Effector CD8-positive, alpha-beta T cell (primary cell): ENCODE data around the gene DPH7.
"Not testable (repeated sequence)": the region's sequence is repeated elsewhere in the genome, so short reads cannot be mapped to it uniquely, and the experiment has no call there.

Experiments
- DNase-seq: peaks from one replicate; lab custom pipeline; 2025; lab: John Stamatoyannopoulos, UW

The DPH7 gene

GRCh38 chr9:137606005-137606621 lies 27.4 kb upstream of the DPH7 start:
- DNase-seq: no peak

- DNase-seq: peak; percentile 96
Observed at GRCh38 chr9:137605121-137606004, 26.6 kb upstream of the DPH7 start, which contains the start of gene ARRDC1. ARRDC1 (plus strand) TSS chr9:137605686; CDS start chr9:137605718, 32 bp downstream.

- DNase-seq: peak; percentile 40
Observed at GRCh38 chr9:137604345-137605086, 25.8 kb upstream of the DPH7 start.

- no peak for DNase-seq
Observed at GRCh38 chr9:137603879-137604278, 25.2 kb upstream of the DPH7 start.

GRCh38 chr9:137602661-137603060 lies 23.9 kb upstream of the DPH7 start:
- DNase-seq: no peak

GRCh38 chr9:137598943-137599342 lies 20.2 kb upstream of the DPH7 start:
- no peak for DNase-seq

- DNase-seq: not testable (repeated sequence)
Observed at GRCh38 chr9:137596577-137596976, 17.9 kb upstream of the DPH7 start.

- DNase-seq: no peak
Observed at GRCh38 chr9:137593176-137593575, 14.5 kb upstream of the DPH7 start.

GRCh38 chr9:137592767-137593166 lies 14.0 kb upstream of the DPH7 start:
- no peak for DNase-seq

GRCh38 chr9:137590469-137591383 lies 12.0 kb upstream of the DPH7 start, which contains the start of gene ZMYND19:
ZMYND19 (minus strand) TSS chr9:137590512; CDS start chr9:137590263, 249 bp downstream.
- peak; percentile 86 for DNase-seq

GRCh38 chr9:137590123-137590468 lies 11.4 kb upstream of the DPH7 start:
- DNase-seq: no peak

GRCh38 chr9:137589441-137590122 lies 10.9 kb upstream of the DPH7 start:
- no peak for DNase-seq

GRCh38 chr9:137588891-137589290 lies 10.2 kb upstream of the DPH7 start:
- DNase-seq: no peak

GRCh38 chr9:137588311-137588710 lies 9.6 kb upstream of the DPH7 start:
- no peak for DNase-seq

- no peak for DNase-seq
Observed at GRCh38 chr9:137586854-137587253, 8.1 kb upstream of the DPH7 start.

GRCh38 chr9:137583957-137584356 lies 5.2 kb upstream of the DPH7 start:
- DNase-seq: no peak

- DNase-seq: no peak
Observed at GRCh38 chr9:137583347-137583746, 4.6 kb upstream of the DPH7 start.

- DNase-seq: no peak
Observed at GRCh38 chr9:137582286-137582860, 3.6 kb upstream of the DPH7 start.

- no peak for DNase-seq
Observed at GRCh38 chr9:137581361-137582285, 2.9 kb upstream of the DPH7 start.
